ENCODE measurements around the gene ZBTB44.
"Not testable (repeated sequence)": the region's sequence is repeated elsewhere in the genome, so short reads cannot be mapped to it uniquely, and the experiment has no call there.

The ZBTB44 gene

DNA sequence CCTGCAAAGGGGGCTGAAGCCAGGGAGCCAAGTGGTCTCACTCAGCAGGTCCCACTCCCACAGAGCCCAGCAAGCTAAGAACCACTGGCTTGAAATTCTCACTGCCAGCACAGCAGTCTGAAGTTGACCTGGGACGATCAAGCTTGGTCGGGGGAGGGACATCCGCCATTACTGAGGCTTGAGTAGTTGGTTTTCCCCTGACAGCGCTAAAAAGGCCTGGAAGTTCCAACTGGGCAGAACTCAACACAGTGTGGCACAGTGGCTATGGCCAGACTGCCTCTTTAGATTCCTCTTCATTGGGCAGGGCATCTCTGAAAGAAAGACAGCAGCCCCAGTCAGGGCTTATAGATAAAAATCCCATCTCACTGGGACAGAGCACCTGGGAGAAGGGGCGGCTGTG is 64.8 kb downstream of the ZBTB44 start:
- in situ Hi-C loops (cut with HindIII; ENCODE audit: low sequenced_read_pairs) = not testable (repeated sequence)

DNA sequence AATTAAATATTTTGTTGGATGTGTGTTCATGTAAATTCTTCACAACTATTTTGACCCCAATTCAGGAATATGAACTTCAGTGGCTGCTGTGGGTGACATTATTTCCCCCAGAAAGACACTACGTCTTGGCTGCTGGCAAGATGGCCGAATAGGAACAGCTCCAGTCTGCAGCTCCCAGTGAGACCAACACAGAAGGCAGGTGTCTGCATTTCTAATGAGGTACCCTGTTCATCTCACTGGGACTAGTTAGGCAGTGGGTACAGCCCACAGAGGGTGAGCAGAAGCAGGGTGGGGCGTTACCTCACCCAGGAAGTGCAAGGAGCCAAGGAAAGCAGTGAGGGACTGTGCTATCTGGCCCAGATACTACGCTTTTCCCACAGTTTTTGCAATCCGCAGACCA is 65.3 kb downstream of the ZBTB44 start:
- in situ Hi-C loops (cut with HindIII; ENCODE audit: low sequenced_read_pairs) = no loop called here

DNA sequence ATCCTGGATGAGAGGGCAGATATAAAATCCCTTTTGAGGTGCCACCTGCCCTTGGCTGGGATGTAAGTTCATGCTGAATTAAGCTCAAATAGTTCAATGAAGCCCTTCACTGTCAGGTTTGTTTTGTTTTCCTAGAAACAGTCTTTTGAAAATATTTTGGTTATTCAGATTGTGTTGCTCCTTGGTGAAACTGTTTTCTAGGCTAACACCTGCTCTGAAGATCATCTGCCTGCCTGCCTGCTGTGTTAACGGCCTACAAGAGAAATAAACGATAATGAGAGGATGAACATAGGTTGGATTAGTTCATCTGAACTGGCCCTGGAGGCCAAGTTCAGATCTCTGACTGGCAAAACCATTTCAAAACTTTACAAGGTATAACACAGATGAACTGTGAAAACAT is 67.4 kb downstream of the ZBTB44 start:
- in situ Hi-C loops (cut with HindIII; ENCODE audit: low sequenced_read_pairs) = no loop called here

DNA sequence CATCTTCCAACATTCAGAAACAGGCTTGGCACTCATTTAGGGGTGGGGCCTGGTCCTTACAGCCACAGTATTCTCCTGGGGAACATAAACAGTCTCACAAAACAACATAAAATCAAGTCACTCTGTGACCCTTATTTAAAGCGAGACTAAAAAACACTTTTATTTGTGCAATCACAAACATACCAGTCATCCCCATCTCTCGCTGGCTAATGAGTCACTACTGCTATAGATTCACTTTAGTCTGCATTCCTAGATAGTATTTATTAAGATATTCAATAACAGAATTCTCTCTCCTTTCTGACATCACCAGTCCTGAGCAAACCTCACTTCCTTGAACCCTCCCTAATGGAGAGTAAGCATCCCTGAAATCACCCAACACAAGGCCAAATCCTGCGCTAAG is 68.0 kb downstream of the ZBTB44 start:
- in situ Hi-C loops (cut with HindIII; ENCODE audit: low sequenced_read_pairs) = no loop called here

DNA sequence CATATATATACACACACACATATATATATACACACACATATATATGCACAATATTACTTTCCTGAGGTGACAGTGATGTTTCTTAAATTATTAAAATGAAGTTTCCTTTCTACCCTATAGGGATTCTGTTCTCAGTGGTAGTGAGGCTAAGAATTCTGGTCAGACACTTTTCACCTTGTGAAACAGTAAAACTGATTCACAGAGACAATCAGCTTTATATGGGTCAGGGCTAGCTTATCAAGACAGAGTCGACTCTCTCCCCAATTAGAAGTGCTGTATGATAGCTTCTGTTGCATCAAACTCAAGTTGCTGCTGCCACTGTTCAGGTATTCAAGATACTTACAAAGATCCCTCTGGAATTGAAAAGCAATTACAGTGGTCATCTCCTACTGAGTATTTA is 68.4 kb downstream of the ZBTB44 start:
- in situ Hi-C loops (cut with HindIII; ENCODE audit: low sequenced_read_pairs) = no loop called here

DNA sequence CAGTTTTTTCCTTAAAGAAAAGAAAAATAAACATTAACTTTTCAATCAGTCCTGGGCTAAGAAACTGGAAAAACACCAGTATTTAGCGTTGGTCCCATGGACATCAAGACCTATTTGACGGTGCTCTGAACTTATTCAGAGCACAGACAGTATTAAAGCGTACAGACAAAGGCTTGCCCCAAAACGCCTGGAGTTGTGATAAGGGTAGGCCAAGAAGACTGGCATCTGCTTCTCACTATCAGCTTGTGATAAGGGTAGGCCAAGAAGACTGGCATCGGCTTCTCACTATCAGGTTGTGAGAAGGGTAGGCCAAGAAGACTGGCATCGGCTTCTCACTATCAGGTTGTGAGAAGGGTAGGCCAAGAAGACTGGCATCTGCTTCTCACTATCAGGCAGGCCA is 69.3 kb downstream of the ZBTB44 start:
- in situ Hi-C loops (cut with HindIII; ENCODE audit: low sequenced_read_pairs) = not testable (repeated sequence)

DNA sequence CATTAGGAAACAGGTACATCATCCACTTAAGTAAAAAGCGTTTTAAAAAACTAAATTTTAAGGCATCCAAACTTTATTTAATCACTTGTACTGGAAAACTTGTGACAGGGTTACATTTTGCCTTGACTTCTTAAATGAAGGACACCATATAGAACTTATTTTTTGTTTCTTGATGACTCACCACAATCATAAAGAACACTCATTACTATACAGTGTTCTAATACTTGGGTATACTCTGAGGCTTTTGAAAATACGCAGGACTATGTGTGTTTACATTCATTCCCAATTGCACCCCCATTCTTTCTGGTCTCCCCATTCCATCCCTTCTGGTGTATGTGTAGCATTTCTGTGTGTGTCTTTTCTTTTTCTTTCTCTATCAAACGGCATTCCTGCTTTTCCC is 69.9 kb downstream of the ZBTB44 start:
- in situ Hi-C loops (cut with HindIII; ENCODE audit: low sequenced_read_pairs) = no loop called here

DNA sequence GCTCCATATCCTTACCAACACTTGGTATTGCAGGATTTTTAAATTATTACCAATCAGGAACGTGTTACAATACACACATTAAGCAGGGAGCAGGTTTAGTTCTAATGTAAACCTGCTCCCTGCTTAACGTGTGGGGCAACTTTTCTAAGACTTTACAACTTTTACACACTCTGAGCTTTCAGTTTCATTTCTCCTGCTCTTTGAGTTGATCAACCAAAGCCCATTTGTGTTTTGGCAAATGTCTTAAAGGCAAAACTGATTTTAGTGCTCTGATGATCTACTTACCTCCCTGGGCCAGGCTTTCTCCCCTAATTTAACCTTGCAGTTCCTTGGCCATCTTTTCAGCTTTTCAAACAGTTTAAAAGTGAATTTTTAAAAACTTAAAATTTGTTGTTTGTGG is 70.9 kb downstream of the ZBTB44 start:
- in situ Hi-C loops (cut with HindIII; ENCODE audit: low sequenced_read_pairs) = no loop called here

DNA sequence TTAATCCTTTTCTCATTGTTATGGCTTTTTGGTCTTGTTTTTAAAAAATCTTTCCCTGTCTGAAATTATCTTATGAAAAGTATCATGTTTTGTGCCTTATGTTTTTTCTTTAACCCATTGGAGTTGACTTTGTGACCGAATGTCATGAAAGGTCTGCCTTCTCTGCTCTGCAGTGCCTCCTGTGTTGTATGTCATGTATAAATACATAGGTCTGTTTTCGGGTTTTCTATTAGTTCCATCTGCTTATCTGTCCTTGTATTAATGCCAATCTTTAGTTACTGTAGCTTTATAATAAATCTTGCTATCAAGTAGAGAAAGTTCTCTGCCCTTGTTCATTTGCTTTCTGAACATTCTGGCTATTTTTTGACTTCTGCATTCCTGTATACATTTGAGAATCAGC is 73.0 kb downstream of the ZBTB44 start:
- in situ Hi-C loops (cut with HindIII; ENCODE audit: low sequenced_read_pairs) = no loop called here

DNA sequence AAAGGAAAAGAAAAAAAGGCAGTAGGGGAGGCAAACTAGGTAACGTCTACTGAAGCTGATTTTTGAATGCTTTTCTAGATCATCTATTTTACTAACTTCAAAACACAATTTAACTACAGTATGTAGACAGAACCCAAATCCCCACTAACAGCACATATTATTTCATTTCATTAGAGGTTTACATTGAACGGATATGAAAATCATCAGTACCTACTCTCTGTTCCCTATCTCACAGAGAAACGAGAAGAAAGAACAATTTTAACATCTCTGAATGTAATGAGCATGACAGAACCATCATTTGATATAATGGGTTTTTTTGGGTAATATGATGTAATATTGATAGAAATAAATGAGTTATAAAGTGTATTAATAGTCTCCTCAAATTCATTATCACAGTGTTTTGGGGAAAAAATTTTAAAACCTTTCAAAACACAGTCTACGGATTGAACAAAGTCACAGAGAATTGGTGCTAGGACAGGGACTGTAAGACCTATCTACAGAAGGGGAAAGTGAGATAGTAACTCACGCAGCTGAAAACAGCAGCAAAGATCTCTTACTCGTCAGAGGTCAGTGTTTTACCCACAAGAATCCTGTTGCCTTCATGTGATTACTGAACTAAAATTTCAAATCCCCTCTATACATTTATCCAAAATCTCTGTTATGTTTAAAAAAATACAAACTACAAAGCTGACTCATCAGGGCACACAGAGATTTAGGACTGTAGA is 77.3 kb downstream of the ZBTB44 start:
- in situ Hi-C loops (cut with HindIII; ENCODE audit: low sequenced_read_pairs) = no loop called here

DNA sequence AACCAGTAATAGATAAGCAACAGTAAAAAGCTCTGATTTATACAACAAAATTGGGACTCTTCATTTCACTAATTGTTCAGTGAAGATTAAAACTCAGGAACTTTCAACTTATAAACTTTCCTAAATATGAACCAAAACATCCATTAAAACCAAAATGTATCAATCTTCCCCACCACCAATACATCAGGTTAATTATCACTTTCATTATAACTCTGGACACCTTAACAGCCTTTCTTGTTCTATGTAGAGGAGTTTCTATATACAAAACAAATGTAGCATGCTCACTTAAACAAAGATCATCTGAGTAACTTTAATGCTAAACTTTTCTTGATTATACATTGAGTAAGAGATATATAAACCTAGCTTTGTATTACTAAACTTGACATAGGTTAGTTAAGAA is 80.4 kb downstream of the ZBTB44 start:
- in situ Hi-C loops (cut with HindIII; ENCODE audit: low sequenced_read_pairs) = no loop called here

DNA sequence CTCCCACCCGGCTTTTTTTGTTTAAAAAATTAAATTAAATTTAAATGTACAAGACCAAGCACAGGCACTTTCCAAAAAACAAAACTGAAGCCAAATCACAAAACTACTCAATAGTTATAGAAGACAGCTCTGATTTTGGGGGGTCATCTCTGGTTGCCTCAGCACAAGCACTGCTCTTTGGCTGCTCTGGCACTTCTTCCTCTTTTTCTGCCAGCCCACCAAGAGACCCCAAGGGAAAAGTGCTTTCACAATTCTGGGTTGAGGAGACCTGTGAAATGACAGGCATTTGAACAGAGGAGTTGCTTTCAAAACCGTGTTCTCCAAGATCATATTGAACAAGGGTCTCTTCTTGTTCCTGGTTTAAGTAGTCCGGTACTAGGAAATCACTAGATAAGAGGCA is 80.8 kb downstream of the ZBTB44 start:
- in situ Hi-C loops (cut with HindIII; ENCODE audit: low sequenced_read_pairs) = not testable (repeated sequence)

DNA sequence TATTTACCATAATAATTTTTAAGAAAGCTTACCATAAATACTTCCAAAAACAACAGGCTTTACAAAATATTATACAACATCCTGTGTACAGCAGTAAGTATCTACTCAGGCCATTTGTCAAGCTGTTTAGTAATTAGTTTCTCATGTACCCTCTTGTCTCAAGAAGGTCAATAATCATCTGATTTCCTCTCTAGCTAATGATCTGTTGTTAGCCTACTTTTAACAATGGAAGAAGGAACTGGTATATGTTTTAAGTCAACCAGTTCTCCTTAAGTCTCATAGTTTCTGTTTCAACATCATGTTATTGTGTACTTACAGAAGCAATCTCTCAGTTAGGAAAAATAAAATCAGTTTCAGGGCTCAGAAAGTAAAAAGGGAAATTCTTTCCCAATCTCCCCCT is 81.2 kb downstream of the ZBTB44 start:
- in situ Hi-C loops (cut with HindIII; ENCODE audit: low sequenced_read_pairs) = not testable (repeated sequence)

DNA sequence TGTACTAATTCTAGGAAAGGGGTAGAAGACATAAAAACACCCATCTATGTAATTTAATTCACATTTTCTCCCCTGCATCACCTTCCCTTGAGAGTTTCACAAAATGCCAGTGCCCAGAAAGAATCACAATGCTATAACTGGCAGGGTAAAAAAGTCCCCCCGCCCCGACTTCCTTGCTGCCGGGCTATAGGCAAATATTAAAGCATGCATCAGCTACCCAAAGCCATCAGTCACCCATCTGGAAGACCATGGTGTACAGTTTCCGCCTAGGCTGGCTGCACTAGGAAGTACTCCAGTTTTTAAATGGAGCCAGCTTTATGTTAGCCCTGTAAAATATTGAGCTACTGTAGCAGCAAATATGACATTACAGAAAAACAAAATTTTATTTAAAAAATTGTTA is 87.3 kb downstream of the ZBTB44 start:
- in situ Hi-C loops (cut with HindIII; ENCODE audit: low sequenced_read_pairs) = no loop called here

DNA sequence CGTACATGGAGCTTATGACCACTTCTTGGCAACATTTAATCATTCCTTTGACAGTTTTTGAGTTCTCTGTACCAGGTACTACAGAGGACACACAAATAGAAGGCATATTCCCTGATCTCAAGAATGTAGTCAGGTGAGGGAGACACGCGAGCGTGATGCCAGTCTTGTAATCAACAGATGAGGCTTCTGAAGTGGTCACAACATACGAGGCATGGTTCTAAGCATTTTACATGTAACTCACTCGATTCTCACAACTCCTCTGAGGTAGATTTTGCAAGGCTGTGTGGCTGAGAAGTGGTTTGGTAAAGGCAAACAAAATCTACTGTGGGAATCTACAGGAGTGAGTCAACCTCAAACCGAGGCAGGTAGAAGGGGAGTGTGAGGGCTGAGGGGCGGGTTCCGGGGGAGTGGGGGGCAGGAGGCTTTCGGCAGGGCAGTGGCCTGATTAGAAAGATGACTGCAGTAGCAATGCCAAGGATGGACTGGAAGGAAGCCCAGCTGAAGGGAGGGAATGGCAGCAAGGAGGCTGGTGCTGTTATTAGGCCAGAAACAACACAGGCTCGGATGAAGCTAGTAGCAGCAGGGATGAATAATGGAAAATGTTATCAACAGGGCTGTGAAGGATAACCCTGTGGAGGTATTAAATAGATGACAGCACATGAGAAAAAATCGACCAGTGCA is 91.3 kb downstream of the ZBTB44 start:
- in situ Hi-C loops (cut with HindIII; ENCODE audit: low sequenced_read_pairs) = no loop called here

DNA sequence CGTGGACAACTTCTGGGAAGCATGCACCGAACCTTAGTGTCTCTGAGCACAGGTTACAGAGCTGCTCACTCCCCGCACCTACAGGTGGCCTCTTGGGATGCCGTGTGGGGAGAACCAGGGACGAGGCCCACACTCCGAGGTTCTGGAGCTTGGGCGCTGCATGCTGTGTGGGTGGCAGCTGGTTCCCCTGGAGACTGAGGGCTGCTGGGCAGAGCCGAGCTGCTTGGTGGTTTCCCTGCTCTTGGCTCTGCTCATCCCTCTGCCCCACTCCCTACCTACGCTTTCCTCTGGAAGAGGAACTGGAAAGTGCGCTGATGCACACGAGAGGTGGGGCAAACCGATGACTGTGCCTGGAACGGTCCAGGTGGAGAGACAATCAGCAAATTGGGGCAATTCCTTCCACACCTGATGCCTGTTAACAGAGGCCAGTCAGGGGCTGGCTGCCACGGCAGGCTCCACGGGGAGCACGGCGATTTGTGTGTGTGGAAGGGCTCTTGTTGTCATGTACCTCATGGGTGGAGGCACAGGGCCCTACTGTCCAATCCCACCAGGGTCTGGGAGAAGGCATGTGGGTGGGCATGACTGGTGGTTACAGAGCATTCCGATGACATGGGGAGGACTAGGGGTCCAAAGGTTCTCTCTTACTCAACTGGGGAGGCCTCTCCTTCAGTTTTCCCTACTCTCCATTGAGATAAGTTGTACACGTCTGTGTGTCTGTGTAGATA is 94.2 kb downstream of the ZBTB44 start:
- in situ Hi-C loops (cut with HindIII; ENCODE audit: low sequenced_read_pairs) = no loop called here

DNA sequence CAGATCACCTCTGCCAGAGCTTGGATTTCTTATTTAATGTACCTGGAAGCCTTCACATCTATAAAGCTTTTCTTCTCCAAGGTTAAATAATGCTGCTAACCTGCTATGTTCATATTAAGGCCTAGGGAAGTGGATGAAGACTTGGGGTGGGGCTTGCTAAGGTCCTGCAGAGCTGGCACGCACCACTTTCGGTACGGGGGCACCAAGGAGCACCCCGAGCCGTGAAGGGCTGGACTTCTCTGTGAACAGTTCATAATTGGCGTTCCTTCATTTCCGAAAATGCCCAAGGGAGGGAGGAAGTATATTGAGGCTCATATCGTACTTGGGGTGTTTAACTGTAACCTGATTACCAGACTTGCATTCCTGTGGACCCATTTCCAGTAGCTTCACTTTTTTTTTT is 95.6 kb downstream of the ZBTB44 start:
- in situ Hi-C loops (cut with HindIII; ENCODE audit: low sequenced_read_pairs) = loop anchor here (5.0 kb wide), 1 partner anchor 638 kb away; no protein-coding TSS in a partner anchor

DNA sequence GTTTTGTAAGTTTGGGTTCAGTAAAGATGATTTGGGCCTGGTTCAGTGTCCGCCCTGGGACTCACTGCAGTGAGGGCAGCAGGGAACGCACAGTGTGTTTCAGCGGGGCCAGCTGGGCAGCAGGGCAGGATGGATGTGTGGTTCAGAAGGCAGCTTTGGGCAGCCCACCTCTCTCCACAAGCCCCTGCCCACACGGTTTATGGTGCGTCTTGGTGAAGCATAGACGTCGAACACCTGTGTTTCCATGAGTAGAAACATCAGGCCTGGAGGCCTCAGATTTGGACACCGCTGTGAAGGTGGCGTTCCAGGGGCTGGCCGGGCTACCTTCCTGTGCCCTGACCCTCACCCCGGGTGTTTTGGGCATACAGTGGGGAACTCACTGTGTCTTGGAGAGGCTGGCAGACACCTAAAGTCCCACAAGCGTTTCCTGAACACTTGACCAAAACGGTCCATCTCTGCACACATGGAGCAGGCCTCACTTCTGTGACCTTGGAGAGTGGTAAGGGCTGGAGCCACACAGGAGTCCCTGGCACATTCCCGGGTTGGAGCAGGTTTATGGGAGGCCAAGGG is 96.1 kb downstream of the ZBTB44 start:
- in situ Hi-C loops (cut with HindIII; ENCODE audit: low sequenced_read_pairs) = loop anchor here (5.0 kb wide), 1 partner anchor 639 kb away; no protein-coding TSS in a partner anchor

DNA sequence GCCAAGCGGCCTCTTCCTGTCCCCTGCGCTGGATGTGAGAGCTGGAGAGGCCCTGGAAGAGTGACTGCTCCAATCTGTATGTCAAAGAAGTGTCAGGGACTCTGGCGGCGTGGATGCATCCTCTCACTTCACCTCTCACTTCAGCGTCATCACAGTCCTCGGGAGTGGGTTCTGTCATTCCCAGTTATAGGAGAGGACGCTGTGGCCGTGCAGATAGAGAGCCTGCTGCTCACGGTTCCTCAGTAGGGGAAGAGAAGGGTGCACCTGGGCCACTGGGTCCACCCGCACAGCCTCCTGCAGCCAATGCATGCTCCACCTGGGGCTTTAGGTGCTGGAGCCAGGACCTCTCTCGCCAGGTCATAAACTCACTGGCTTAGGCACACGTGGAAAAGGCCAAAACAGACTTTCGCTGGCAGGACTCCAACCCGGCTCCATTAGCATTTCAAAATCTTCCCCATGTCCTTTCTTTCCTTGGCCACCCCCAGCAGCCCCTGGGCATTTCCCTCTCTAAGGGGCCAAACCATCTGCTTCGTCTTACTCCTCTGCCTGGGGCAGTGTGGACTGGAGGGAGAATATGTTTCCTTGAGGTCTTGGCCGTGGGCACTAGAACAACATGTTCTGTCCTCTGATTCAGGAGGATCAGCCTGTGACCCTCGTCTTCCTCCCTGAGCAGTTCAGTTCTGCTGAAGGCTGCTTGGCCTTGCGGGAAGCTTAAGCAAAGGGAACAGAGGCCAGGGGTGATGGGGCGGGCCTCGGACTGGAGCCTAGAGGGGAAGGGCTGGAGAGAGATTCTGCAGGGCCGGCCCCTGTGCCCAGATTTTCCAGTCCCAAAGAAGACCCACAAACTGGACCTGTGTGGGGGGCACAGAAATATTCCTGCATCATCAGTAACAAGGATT is 97.3 kb downstream of the ZBTB44 start:
- in situ Hi-C loops (cut with HindIII; ENCODE audit: low sequenced_read_pairs) = loop anchor here (5.0 kb wide), 1 partner anchor 640 kb away; no protein-coding TSS in a partner anchor

DNA sequence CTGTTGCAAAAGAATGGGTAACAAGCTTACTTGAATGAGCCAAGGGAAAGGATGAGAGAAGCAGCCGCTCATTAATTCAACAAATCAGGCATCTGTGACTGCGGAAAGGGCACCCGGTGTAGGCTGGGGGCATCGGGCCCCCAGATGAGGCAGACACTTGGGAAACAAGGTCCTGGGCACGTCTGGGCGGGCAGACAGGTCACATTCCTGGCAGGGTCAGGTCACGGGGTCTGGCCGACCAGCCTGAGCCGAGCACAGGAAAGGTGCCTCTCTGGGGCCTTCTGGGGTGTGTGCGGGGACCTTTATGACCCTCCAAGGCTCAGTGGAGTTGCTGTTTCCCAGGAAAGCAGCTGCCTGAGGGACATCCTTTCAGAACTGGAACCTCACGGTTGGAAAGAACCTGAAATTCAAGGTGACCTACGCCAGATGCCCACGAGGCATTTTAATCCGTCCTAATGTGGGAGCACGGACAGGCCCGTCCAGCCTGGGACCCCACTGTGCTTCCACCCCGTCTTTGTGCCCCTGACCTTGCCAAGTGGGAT is 98.1 kb downstream of the ZBTB44 start:
- in situ Hi-C loops (cut with HindIII; ENCODE audit: low sequenced_read_pairs) = loop anchor here (5.0 kb wide), 1 partner anchor 641 kb away; no protein-coding TSS in a partner anchor

Measured in endothelial cell of hepatic sinusoid (primary cell).